Heart right ventricle (tissue), 16 donors: ENCODE data around the gene MYPN. TPM values are rescaled to one million over a fixed set of nuclear protein-coding genes. Genes with fewer than 3 reads are reported as not detected.

Experiments used
- ATAC-seq, 8 donors: fragments of 200-7000 bp; cut with Tn5 transposase; one replicate each; pipeline ENCODE4 v1.9.1; 2020; ENCODE audit warnings: mild to moderate bottlenecking in 8 of 8, moderate library complexity in 8 of 8, moderate number of reproducible peaks in 1 of 8
- DNase-seq, 2 donors: peaks; one replicate each; pipeline ENCODE4 v3.0.0-alpha.2; 2020
- H3K27ac ChIP-seq, 10 donors: fragments of 200-600 bp; sonication (generic) in 2 of 10; one replicate each; pipeline versions ENCODE4 v1.5.0 to v1.8.0; 2020 to 2022; ENCODE audit warnings: mild to moderate bottlenecking in 3 of 10
- H3K27me3 ChIP-seq, 7 donors: fragments of 200-600 bp; one replicate each; pipeline ENCODE4 v1.8.0; 2021 to 2022; ENCODE audit warnings: mild to moderate bottlenecking in 2 of 7
- H3K36me3 ChIP-seq, 9 donors: fragments of 200-600 bp; sonication (generic) in 1 of 9; one replicate each; pipeline versions ENCODE4 v1.5.0 to v1.8.0; 2020 to 2022; ENCODE audit warnings: mild to moderate bottlenecking in 2 of 9
- H3K4me1 ChIP-seq, 9 donors: fragments of 200-600 bp; sonication (generic) in 1 of 9; one replicate each; pipeline versions ENCODE4 v1.5.0 to v1.8.0; 2020 to 2022; ENCODE audit warnings: mild to moderate bottlenecking in 4 of 9
- H3K4me3 ChIP-seq, 10 donors: fragments of 200-600 bp; sonication (generic) in 2 of 10; one replicate each; pipeline versions ENCODE4 v1.5.0 to v1.8.0; 2020 to 2022; ENCODE audit warnings: mild to moderate bottlenecking in 7 of 10, moderate library complexity in 2 of 10
- H3K9me3 ChIP-seq, 11 donors: fragments of 200-600 bp in 10 of 11; sonication (generic) in 2 of 11; one replicate each; pipeline versions ENCODE4 v1.5.0 to v1.8.0; 2013 to 2022; ENCODE audit warnings: mild to moderate bottlenecking in 2 of 11, control low read depth in 1 of 11, moderate library complexity in 1 of 11
- CTCF ChIP-seq, 9 donors: fragments of 200-600 bp; sonication (generic) in 2 of 9; IDR thresholded peaks; one replicate each; pipeline versions ENCODE4 v1.5.0 to v1.8.0; 2021 to 2022; ENCODE audit warnings: antibody characterized with exemption in 9 of 9, mild to moderate bottlenecking in 5 of 9, moderate library complexity in 1 of 9
- WGBS, 2 donors: extraction: QIAGEN DNeasy Blood & Tissue Kit; methylation state at CpG; one replicate each; pipeline ENCODE4 v1.1.7; 2013; ENCODE audit warnings: inconsistent platforms in 1 of 2; 5-methylcytosine and 5-hydroxymethylcytosine counted together
- intact Hi-C, 10 donors: fragments of 100-400 bp; cut with DNase I; formaldehyde crosslinking; loops; one replicate each; pipeline versions ENCODE4 v1.11.1 to v1.14.2; 2022
- polyA plus RNA-seq, 2 donors: library from polyadenylated mRNA; stranded (reverse); fragments of 200-250 nt; gene quantifications; one replicate each; pipeline ENCODE4 v1.2.3, GENCODE V29; 2013
- total RNA-seq, 10 donors: library from RNA; stranded (reverse); fragmentation: NEBNext Ultra II Directional in 3 of 10; extraction: Animal tissue kit (Norgen Biotek cat#: 25700) in 3 of 10; gene quantifications; one replicate each; pipeline versions ENCODE4 v1.2.1 to v1.2.4, GENCODE V29; 2021 to 2023
- donor health status: Arrhythmogenic right ventricular cardiomyopathy.
- donor health status: ischemic (EF 13 %, LVEDD 7.1; RV severe dilation, severe dysfunction).
- donor health status: healthy with polysubstance abuse.
- donor health status: DM: no; HTN: yes; CAD: no.
- donor health status: DM: no; HTN: no; CAD: no.
- donor health status: ischemic (EF 25% LVEDD 6.9; RV normal size, moderate dysfunction).
- donor health status: ischemic (EF 25% LVEDD 5.7; RV mildly dilated, moderate dysfunction).
- donor health status: healthy.
- donor health status: DM: yes; HTN: yes; CAD: no.
- donor health status: Ischemic cardiomyopathy.
- donor health status: ischemic (EF 35%, LVEDD 5.7; RV mildly dilated, moderate dysfunction).
- donor health status: nonischemic (EF 11% LVEDD 7.7; RV severe dilation, severe dysfunction).
- donor health status: DM: yes; HTN: yes; CAD: no.
- donor health status: PGD.
- donor health status: ischemic (EF 29% LVEDD 5.4; RV normal size, mild dysfunction).
- donor health status: nonischemic (EF 23%, LVEDD 6.1; RV moderate dilation, normal function).

The MYPN gene
- total and polyA plus RNA-seq, 12 donors, result 27.1 to 302 (median 156) TPM

GRCh38 chr10:68158031-68158430, 48.7 kb downstream of the MYPN start:
- peak overlapping the region in 3 of 10 donors; percentile 18 to 70 (median 60) for H3K27ac ChIP-seq

GRCh38 chr10:68163735-68164134, 54.4 kb downstream of the MYPN start:
- ATAC-seq (no peak), DNase-seq (no peak)
- Histone ChIP-seq H3K4me1 (peaks cover 0 to 18% (median 0%) of the 10 kb centered on the region in 9 donors), H3K4me3 (no peak overlapping the region), H3K9me3 (no peaks in the 10 kb centered on the region), H3K27ac (no peak overlapping the region), H3K36me3 (peaks cover 0 to 49% (median 0%) of the 10 kb centered on the region in 9 donors), H3K27me3 (no peaks in the 10 kb centered on the region)
- no peak for TF ChIP-seq CTCF (IDR thresholded peaks at IDR 0.05)
- WGBS, 2 donors, result 48 to 61% methylated on average over 2 of the region's 2 CpGs
- intact Hi-C loops, result no loop called here

More at GRCh38 chr10:68158031-68158430, 48.7 kb downstream of the MYPN start:
- Histone ChIP-seq H3K4me3 (no peak overlapping the region), H3K27me3 (no peaks in the 10 kb centered on the region), H3K36me3 (peaks cover 0 to 16% (median 0%) of the 10 kb centered on the region in 9 donors), H3K4me1 (peaks cover 0 to 51% (median 19%) of the 10 kb centered on the region in 9 donors), H3K9me3 (no peaks in the 10 kb centered on the region)
- ATAC-seq (no peak), DNase-seq (no peak)
- 78 to 80% methylated on average over 7 of the region's 7 CpGs for WGBS, 2 donors
- no peak for TF ChIP-seq CTCF (IDR thresholded peaks at IDR 0.05)
- intact Hi-C loops, result loop anchor here in 6 of 10 donors (5.0 to 10.0 kb wide), 5 partner anchors 71 to 303 kb away; no protein-coding TSS in a partner anchor

GRCh38 chr10:68165643-68166042, 56.4 kb downstream of the MYPN start:
- WGBS, 2 donors, result 50 to 61% methylated on average over 3 of the region's 3 CpGs
- Histone ChIP-seq H3K27ac (no peak overlapping the region), H3K4me3 (no peak overlapping the region), H3K4me1 (peaks cover 0 to 4% (median 0%) of the 10 kb centered on the region in 9 donors), H3K27me3 (no peaks in the 10 kb centered on the region), H3K36me3 (peaks cover 0 to 56% (median 0%) of the 10 kb centered on the region in 9 donors), H3K9me3 (no peaks in the 10 kb centered on the region)
- TF ChIP-seq CTCF (IDR thresholded peaks at IDR 0.05), result no peak
- no peak for DNase-seq
- ATAC-seq, result no peak
- intact Hi-C loops, result no loop called here

GRCh38 chr10:68166871-68167585, 57.7 kb downstream of the MYPN start:
- H3K27ac ChIP-seq, result no peak overlapping the region
- WGBS, 2 donors, result 71 to 84% methylated on average over 3 of the region's 3 CpGs
- DNase-seq (no peak), ATAC-seq (no peak)
- intact Hi-C loops, result no loop called here
- H3K9me3 ChIP-seq, result no peaks in the 10 kb centered on the region
- no peaks in the 10 kb centered on the region for H3K27me3 ChIP-seq
- TF ChIP-seq CTCF (IDR thresholded peaks at IDR 0.05), result no peak
- peaks cover 0 to 58% (median 0%) of the 10 kb centered on the region in 9 donors for H3K36me3 ChIP-seq
- H3K4me1 ChIP-seq, result no peaks in the 10 kb centered on the region
- no peak overlapping the region for H3K4me3 ChIP-seq
